ENCODE data around the gene EXOC3. TPM values are rescaled to one million over a fixed set of nuclear protein-coding genes. Genes with fewer than 3 reads are reported as not detected.

The EXOC3 gene
- total RNA-seq, 1 experiment from 2014 or later, result 60.1 TPM

DNA sequence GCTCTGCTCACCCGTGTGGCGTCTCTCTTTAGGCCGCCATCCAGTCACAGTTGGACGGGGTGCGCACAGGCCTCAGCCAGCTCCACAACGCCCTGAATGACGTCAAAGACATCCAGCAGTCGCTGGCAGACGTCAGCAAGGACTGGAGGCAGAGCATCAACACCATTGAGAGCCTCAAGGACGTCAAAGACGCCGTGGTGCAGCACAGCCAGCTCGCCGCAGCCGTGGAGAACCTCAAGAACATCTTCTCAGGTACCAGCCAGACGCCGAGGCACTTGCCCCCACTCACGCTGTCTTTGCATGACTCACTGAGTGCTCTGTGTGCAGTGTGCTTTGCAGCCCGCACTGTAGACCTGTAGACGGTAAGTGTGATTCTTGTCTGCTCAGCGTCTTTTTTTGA, 4.5 kb downstream of the EXOC3 start:
- ATAC-seq (no peak), DNase-seq (ENCODE audit: low spot score) (no peak)
- peaks cover 59% of the 10 kb centered on the region for H3K36me3 Mint-ChIP-seq
- peaks cover 9% of the 10 kb centered on the region for H3K4me1 Mint-ChIP-seq
- peaks cover 8% of the 10 kb centered on the region for H3K9me3 Mint-ChIP-seq
- TF ChIP-seq NR2C2 (CRISPR knock-in tag; IDR thresholded peaks at IDR 0.05) (0 out of 2 replicates have a peak, but pooled peaks have one; percentile 5), CREB1 (CRISPR knock-in tag; IDR thresholded peaks at IDR 0.05) (no peak)
- no peak overlapping the region for H3K4me3 Mint-ChIP-seq
- H3K27me3 Mint-ChIP-seq (ENCODE audit: low read depth), result no peaks in the 10 kb centered on the region
- no peak overlapping the region for H3K27ac Mint-ChIP-seq
- POLR2A ChIA-PET, result no interaction called here
- CTCF ChIA-PET, result interaction anchor here (0.6 to 3.7 kb wide), 38 partner anchors 8 to 278 kb away, joined by 3 to 33 read pairs (median 6); partner anchors contain the start of genes PDCD6 and SLC9A3

DNA sequence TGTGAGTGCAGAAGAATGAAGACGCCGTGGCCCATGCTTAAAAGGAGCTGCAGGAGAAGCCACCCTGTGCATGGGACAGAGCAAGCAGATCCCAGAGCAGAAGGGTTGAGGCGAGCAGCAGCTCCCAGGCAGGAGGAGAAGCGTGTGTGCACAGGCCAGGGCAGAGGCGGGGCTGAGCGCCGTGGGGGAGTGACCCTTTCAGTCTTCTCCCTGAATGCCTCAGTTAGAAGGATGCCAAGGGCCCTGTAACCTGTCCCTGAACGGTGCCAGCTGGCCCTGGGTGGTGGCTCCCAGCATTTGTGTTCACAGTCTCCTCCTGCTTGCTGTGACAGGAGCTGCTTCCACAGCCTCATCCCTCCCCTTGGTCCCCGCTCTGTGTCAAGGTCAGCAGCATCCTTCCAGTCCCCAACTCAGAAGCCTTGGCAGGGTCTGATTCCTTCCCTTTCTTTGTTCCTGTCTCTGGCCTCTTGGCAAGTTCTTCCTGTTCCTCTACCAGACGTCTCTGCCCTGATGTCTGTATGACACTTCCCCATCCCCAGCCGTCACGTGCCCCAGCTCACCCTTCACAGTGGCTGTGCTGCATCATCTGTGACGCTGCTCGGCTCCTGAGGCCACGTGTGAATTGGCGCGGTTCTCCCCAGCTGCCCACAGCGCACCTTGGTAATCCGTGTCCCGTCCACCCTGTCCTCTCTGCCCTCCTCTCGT, 5.2 kb downstream of the EXOC3 start:
- ATAC-seq (no peak), DNase-seq (ENCODE audit: low spot score) (peak; percentile 12)
- CTCF ChIA-PET, result interaction anchor here (0.9 to 2.2 kb wide), 3 partner anchors 24 to 98 kb away, joined by 3 to 20 read pairs (median 4); no protein-coding TSS in a partner anchor
- TF ChIP-seq, protein P1, sequence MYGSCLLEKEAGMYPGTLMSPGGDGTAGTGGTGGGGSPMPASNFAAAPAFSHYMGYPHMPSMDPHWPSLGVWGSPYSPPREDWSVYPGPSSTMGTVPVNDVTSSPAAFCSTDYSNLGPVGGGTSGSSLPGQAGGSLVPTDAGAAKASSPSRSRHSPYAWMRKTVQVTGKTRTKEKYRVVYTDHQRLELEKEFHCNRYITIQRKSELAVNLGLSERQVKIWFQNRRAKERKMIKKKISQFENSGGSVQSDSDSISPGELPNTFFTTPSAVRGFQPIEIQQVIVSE (CRISPR knock-in tag; IDR thresholded peaks at IDR 0.05; ENCODE audit: borderline replicate concordance), result no peak
- TF ChIP-seq OVOL2 (CRISPR knock-in tag; IDR thresholded peaks at IDR 0.05; ENCODE audit: borderline replicate concordance) (no peak), TEAD4 (CRISPR knock-in tag; IDR thresholded peaks at IDR 0.05) (no peak), JUN (CRISPR knock-in tag; IDR thresholded peaks at IDR 0.05) (no peak), NFATC4 (CRISPR knock-in tag; IDR thresholded peaks at IDR 0.05) (no peak), TCF7 (CRISPR knock-in tag; IDR thresholded peaks at IDR 0.05; ENCODE audit: low read depth) (no peak), RELA (CRISPR knock-in tag; IDR thresholded peaks at IDR 0.05; ENCODE audit: borderline replicate concordance) (no peak), SOX15 (CRISPR knock-in tag; IDR thresholded peaks at IDR 0.05) (no peak), ZNF396 (CRISPR knock-in tag; IDR thresholded peaks at IDR 0.05; ENCODE audit: borderline replicate concordance) (no peak), HMGA2 (CRISPR knock-in tag; IDR thresholded peaks at IDR 0.05) (no peak), MYBL2 (CRISPR knock-in tag; IDR thresholded peaks at IDR 0.05) (no peak), SMAD4 (CRISPR knock-in tag; IDR thresholded peaks at IDR 0.05) (no peak), ESRRA (CRISPR knock-in tag; IDR thresholded peaks at IDR 0.05; ENCODE audit: borderline replicate concordance) (no peak), CREB1 (CRISPR knock-in tag; IDR thresholded peaks at IDR 0.05) (no peak)
- TF ChIP-seq, protein P2, sequence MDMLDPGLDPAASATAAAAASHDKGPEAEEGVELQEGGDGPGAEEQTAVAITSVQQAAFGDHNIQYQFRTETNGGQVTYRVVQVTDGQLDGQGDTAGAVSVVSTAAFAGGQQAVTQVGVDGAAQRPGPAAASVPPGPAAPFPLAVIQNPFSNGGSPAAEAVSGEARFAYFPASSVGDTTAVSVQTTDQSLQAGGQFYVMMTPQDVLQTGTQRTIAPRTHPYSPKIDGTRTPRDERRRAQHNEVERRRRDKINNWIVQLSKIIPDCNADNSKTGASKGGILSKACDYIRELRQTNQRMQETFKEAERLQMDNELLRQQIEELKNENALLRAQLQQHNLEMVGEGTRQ (CRISPR knock-in tag; IDR thresholded peaks at IDR 0.05), result no peak
- TF ChIP-seq, protein P3, sequence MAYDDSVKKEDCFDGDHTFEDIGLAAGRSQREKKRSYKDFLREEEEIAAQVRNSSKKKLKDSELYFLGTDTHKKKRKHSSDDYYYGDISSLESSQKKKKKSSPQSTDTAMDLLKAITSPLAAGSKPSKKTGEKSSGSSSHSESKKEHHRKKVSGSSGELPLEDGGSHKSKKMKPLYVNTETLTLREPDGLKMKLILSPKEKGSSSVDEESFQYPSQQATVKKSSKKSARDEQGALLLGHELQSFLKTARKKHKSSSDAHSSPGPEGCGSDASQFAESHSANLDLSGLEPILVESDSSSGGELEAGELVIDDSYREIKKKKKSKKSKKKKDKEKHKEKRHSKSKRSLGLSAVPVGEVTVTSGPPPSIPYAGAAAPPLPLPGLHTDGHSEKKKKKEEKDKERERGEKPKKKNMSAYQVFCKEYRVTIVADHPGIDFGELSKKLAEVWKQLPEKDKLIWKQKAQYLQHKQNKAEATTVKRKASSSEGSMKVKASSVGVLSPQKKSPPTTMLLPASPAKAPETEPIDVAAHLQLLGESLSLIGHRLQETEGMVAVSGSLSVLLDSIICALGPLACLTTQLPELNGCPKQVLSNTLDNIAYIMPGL (CRISPR knock-in tag; IDR thresholded peaks at IDR 0.05), result no peak
- TF ChIP-seq, protein P4, sequence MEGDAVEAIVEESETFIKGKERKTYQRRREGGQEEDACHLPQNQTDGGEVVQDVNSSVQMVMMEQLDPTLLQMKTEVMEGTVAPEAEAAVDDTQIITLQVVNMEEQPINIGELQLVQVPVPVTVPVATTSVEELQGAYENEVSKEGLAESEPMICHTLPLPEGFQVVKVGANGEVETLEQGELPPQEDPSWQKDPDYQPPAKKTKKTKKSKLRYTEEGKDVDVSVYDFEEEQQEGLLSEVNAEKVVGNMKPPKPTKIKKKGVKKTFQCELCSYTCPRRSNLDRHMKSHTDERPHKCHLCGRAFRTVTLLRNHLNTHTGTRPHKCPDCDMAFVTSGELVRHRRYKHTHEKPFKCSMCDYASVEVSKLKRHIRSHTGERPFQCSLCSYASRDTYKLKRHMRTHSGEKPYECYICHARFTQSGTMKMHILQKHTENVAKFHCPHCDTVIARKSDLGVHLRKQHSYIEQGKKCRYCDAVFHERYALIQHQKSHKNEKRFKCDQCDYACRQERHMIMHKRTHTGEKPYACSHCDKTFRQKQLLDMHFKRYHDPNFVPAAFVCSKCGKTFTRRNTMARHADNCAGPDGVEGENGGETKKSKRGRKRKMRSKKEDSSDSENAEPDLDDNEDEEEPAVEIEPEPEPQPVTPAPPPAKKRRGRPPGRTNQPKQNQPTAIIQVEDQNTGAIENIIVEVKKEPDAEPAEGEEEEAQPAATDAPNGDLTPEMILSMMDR (IDR thresholded peaks at IDR 0.05), result no peak
- TF ChIP-seq, protein P5, sequence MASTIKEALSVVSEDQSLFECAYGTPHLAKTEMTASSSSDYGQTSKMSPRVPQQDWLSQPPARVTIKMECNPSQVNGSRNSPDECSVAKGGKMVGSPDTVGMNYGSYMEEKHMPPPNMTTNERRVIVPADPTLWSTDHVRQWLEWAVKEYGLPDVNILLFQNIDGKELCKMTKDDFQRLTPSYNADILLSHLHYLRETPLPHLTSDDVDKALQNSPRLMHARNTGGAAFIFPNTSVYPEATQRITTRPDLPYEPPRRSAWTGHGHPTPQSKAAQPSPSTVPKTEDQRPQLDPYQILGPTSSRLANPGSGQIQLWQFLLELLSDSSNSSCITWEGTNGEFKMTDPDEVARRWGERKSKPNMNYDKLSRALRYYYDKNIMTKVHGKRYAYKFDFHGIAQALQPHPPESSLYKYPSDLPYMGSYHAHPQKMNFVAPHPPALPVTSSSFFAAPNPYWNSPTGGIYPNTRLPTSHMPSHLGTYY (CRISPR knock-in tag; IDR thresholded peaks at IDR 0.05), result no peak
- TF ChIP-seq, protein P6, sequence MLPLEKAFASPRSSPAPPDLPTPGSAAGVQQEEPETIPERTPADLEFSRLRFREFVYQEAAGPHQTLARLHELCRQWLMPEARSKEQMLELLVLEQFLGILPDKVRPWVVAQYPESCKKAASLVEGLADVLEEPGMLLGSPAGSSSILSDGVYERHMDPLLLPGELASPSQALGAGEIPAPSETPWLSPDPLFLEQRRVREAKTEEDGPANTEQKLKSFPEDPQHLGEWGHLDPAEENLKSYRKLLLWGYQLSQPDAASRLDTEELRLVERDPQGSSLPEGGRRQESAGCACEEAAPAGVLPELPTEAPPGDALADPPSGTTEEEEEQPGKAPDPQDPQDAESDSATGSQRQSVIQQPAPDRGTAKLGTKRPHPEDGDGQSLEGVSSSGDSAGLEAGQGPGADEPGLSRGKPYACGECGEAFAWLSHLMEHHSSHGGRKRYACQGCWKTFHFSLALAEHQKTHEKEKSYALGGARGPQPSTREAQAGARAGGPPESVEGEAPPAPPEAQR (CRISPR knock-in tag; IDR thresholded peaks at IDR 0.05), result no peak
- TF ChIP-seq, protein P7, sequence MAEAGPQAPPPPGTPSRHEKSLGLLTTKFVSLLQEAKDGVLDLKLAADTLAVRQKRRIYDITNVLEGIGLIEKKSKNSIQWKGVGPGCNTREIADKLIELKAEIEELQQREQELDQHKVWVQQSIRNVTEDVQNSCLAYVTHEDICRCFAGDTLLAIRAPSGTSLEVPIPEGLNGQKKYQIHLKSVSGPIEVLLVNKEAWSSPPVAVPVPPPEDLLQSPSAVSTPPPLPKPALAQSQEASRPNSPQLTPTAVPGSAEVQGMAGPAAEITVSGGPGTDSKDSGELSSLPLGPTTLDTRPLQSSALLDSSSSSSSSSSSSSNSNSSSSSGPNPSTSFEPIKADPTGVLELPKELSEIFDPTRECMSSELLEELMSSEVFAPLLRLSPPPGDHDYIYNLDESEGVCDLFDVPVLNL (CRISPR knock-in tag; IDR thresholded peaks at IDR 0.05; ENCODE audit: borderline replicate concordance, low read depth), result no peak
- H3K9me3 Mint-ChIP-seq, result peaks cover 8% of the 10 kb centered on the region
- H3K4me3 Mint-ChIP-seq, result no peak overlapping the region
- H3K27ac Mint-ChIP-seq, result no peak overlapping the region
- no peaks in the 10 kb centered on the region for H3K27me3 Mint-ChIP-seq (ENCODE audit: low read depth)
- H3K36me3 Mint-ChIP-seq, result peaks cover 66% of the 10 kb centered on the region
- POLR2A ChIA-PET, result no interaction called here
- peaks cover 7% of the 10 kb centered on the region for H3K4me1 Mint-ChIP-seq

All from WTC11 (cell line).